Kidney (tissue), 14 donors: ENCODE measurements around the gene HSBP1L1. TPM values are rescaled to one million over a fixed set of nuclear protein-coding genes. Genes with fewer than 3 reads are reported as not detected.

Experiments used
- DNase-seq, 5 donors: peaks; one replicate each; pipeline ENCODE4 v3.0.0-alpha.2; 2013 to 2020
- FAIRE-seq: peaks from 2 replicates; lab custom pipeline; 2012; peaks lifted over from hg19 to GRCh38; lab: Jason Lieb, UNC
- H3K27ac ChIP-seq, 2 donors: one replicate each; pipeline ENCODE4 v1.7.0; 2013; ENCODE audit warnings: low read depth in 2 of 2, low read length in 2 of 2, inconsistent platforms in 1 of 2
- H3K27me3 ChIP-seq: one replicate; pipeline ENCODE4 v1.7.1; 2013; ENCODE audit warnings: low read length, inconsistent platforms; ENCODE audit not compliant: control insufficient read depth, insufficient read depth
- H3K36me3 ChIP-seq, 3 donors: one replicate each; pipeline versions ENCODE4 v1.7.0 to v1.7.1; 2013; ENCODE audit warnings: low read length in 3 of 3, control low read depth in 1 of 3, inconsistent platforms in 1 of 3; ENCODE audit not compliant: insufficient read depth in 3 of 3, control insufficient read depth in 2 of 3
- H3K4me1 ChIP-seq, 3 donors: one replicate each; pipeline versions ENCODE4 v1.7.0 to v1.7.1; 2013; ENCODE audit warnings: low read length in 3 of 3, inconsistent platforms in 1 of 3, low read depth in 1 of 3; ENCODE audit not compliant: control insufficient read depth in 2 of 3, insufficient read depth in 2 of 3
- H3K4me3 ChIP-seq, 3 donors: one replicate each; pipeline versions ENCODE4 v1.7.0 to v1.8.1; 2013; ENCODE audit warnings: low read length in 3 of 3, control low read depth in 1 of 3, inconsistent platforms in 1 of 3
- H3K9ac ChIP-seq, 3 donors: one replicate each; pipeline versions ENCODE4 v1.7.0 to v1.7.1; 2013; ENCODE audit warnings: low read length in 3 of 3, control low read depth in 1 of 3, inconsistent platforms in 1 of 3
- H3K9me3 ChIP-seq, 3 donors: one replicate each; pipeline versions ENCODE4 v1.7.0 to v1.7.1; 2013; ENCODE audit warnings: low read length in 3 of 3, control low read depth in 1 of 3, inconsistent platforms in 1 of 3; ENCODE audit not compliant: control insufficient read depth in 2 of 3, insufficient read depth in 1 of 3
- CTCF ChIP-seq: IDR thresholded peaks from 3 replicates; pipeline ENCODE4 v1.5.1; 2012; ENCODE audit warnings: mild to moderate bottlenecking, moderate library complexity, borderline replicate concordance; ENCODE audit not compliant: insufficient read depth; ENCODE audit errors: extremely low read depth
- intact Hi-C: fragments of 100-400 bp; cut with DNase I; formaldehyde crosslinking; loops from one replicate; pipeline ENCODE4 v1.11.1; 2022
- polyA plus RNA-seq: library from polyadenylated mRNA; stranded (reverse); fragments of 350-450 nt; fragmentation: Illumina TruSeq; extraction: RNeasy Lipid Tissue Mini Kit (QIAGEN cat#74804); gene quantifications from one replicate; pipeline ENCODE4 v1.2.3, GENCODE V29; 2014; ENCODE audit warnings: low read depth, low replicate concordance; ENCODE audit not compliant: insufficient read depth
- total RNA-seq: library from RNA; stranded (reverse); fragmentation: NEBNext Ultra II Directional; extraction: Animal tissue kit (Norgen Biotek cat#: 25700); gene quantifications from one replicate; pipeline ENCODE4 v1.2.1, GENCODE V29; 2021
- donor health status: control.
- donor health status: control.
- donor health status: control.
- donor health status: control.
- donor health status: control.
- donor health status: DM: yes; HTN: yes; CAD: no.
- donor health status: Normal renal cell carcinoma (clear cell type).

Gene HSBP1L1
- total and polyA plus RNA-seq, 2 donors from 2014 or later = 26.0 to 43.6 TPM

DNA sequence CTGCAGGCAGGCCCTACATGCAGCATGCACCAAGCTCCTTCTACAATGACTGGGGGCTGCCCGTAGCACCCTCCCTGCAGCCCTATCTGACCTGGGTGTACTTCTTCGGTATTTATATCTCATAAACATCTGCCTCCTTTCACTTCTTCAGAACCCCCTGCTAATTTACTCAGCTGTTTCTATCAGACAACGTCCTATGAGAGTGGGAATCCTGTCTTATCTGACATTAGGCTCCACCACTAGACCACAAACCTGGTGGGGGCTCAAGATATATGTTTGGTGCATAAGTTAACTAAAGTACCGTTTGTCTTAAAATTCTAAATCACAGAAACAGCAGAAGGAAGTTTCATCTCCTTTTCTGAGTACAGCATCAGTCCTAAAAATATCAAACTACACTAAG, 10.6 kb downstream of the HSBP1L1 start:
- intact Hi-C loops = no loop called here

DNA sequence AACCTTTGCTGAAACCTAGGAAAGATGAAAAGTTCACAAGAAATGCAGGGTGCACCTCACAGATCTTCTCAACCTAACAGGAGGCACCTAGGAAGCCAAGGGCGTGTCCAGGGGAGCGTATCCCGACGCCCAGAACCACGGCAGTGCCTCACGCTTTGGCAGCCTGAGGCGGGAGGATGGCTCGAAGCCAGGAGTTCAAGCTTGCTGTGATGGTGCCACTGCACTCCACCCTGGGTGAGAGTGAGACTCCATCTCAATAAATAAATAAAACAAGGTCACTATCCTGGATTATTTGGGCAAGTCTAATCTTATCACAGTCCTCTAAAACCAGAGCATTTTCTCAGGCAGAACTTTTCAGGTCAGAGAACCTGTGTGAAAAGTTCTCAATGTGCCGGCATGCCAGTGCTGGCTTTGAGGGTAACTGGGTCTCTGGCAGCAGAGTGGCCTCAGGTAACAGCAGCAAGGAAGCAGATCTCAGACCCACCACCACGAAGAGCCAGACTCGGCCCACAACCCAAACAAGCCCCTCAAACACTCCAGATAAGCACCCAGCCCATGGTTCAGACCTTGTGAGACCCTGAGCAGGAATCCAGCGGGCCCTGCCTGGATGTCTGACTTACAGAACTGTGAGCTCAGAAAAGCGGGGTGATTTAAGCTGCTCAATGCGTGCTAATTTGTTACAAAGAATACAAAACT, 11.7 kb downstream of the HSBP1L1 start:
- no peak overlapping the region for H3K27ac ChIP-seq
- H3K9me3 ChIP-seq = no peaks in the 10 kb centered on the region
- no peak for FAIRE-seq
- peaks cover 2 to 25% (median 5%) of the 10 kb centered on the region in 3 donors for H3K36me3 ChIP-seq
- no peak overlapping the region for H3K9ac ChIP-seq
- no peak for DNase-seq
- TF ChIP-seq CTCF = no peak
- peaks cover 0 to 2% (median 0%) of the 10 kb centered on the region in 3 donors for H3K4me1 ChIP-seq
- H3K27me3 ChIP-seq = no peaks in the 10 kb centered on the region
- intact Hi-C loops = no loop called here
- no peak overlapping the region for H3K4me3 ChIP-seq

More for the DNA sequence above, 10.6 kb downstream of the HSBP1L1 start:
- Histone ChIP-seq H3K27me3 (no peaks in the 10 kb centered on the region), H3K9ac (no peak overlapping the region), H3K4me3 (no peak overlapping the region), H3K9me3 (no peaks in the 10 kb centered on the region), H3K27ac (no peak overlapping the region), H3K36me3 (peaks cover 2 to 34% (median 12%) of the 10 kb centered on the region in 3 donors), H3K4me1 (no peaks in the 10 kb centered on the region)
- TF ChIP-seq CTCF = no peak
- no peak for FAIRE-seq
- DNase-seq = no peak

DNA sequence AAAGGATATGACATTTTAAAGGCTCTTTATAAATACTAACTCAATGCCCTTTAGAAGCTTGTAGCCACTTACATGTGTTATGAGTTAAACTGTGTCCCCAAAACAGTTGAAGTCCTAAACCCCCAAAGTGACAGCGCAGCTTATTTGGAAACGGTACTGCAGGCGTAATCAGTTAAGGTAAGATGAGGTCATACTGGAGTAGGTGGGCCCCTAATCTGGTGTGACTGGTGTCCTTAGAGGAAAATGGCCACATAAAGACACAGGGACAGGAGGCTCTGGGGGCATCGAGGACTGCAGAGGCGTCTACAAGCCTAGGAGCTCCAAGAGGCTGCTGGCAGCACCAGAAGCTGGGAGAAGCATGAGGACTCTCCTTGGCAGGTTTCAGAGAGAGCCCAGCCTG, 15.4 kb downstream of the HSBP1L1 start:
- DNase-seq = no peak
- Histone ChIP-seq H3K27ac (no peak overlapping the region), H3K36me3 (peaks cover 0 to 16% (median 3%) of the 10 kb centered on the region in 3 donors), H3K9me3 (no peaks in the 10 kb centered on the region), H3K4me3 (no peak overlapping the region), H3K4me1 (peaks cover 0 to 10% (median 0%) of the 10 kb centered on the region in 3 donors), H3K27me3 (no peaks in the 10 kb centered on the region), H3K9ac (no peak overlapping the region)
- intact Hi-C loops = no loop called here
- TF ChIP-seq CTCF = no peak
- FAIRE-seq = no peak
